Measurements from ENCODE around the gene PLCB1.
A peak's percentile ranks its signal among the peaks of the same experiment; 100 is the strongest.

Gene PLCB1

GRCh38 chr20:8129211-8129976, 2.7 kb upstream of the PLCB1 start:
- H3K9me3 ChIP-seq (ENCODE audit: control insufficient read depth in 1 of 2, low read length in 2 of 2) = no peaks in the 10 kb centered on the region
- H3K27me3 ChIP-seq (ENCODE audit: low read depth, low read length) = no peaks in the 10 kb centered on the region
- H3K4me1 ChIP-seq (ENCODE audit: control insufficient read depth in 1 of 2, insufficient read depth in 2 of 2, low read length in 2 of 2) = peaks cover 0 to 14% of the 10 kb centered on the region in 2 donors
- H3K36me3 ChIP-seq (ENCODE audit: control insufficient read depth in 1 of 2, insufficient read depth in 2 of 2, low read length in 2 of 2) = no peaks in the 10 kb centered on the region
- no peak overlapping the region for H3K4me3 ChIP-seq (ENCODE audit: low read depth in 1 of 2, low read length in 2 of 2)
- H3K27ac ChIP-seq (ENCODE audit: low read length) = no peak overlapping the region

GRCh38 chr20:8130840-8131526, 1.1 kb upstream of the PLCB1 start:
- Histone ChIP-seq H3K4me3 (ENCODE audit: low read depth in 1 of 2, low read length in 2 of 2) (peak overlapping the region; percentile 59 to 79), H3K9me3 (ENCODE audit: control insufficient read depth in 1 of 2, low read length in 2 of 2) (no peaks in the 10 kb centered on the region), H3K36me3 (ENCODE audit: control insufficient read depth in 1 of 2, insufficient read depth in 2 of 2, low read length in 2 of 2) (no peaks in the 10 kb centered on the region), H3K27ac (ENCODE audit: low read length) (peak overlapping the region; percentile 68), H3K27me3 (ENCODE audit: low read depth, low read length) (no peaks in the 10 kb centered on the region), H3K4me1 (ENCODE audit: control insufficient read depth in 1 of 2, insufficient read depth in 2 of 2, low read length in 2 of 2) (peaks cover 0 to 19% of the 10 kb centered on the region in 2 donors)

- Histone ChIP-seq H3K9me3 (ENCODE audit: control insufficient read depth in 1 of 2, low read length in 2 of 2) (no peaks in the 10 kb centered on the region), H3K27me3 (ENCODE audit: low read depth, low read length) (no peaks in the 10 kb centered on the region), H3K27ac (ENCODE audit: low read length) (peak overlapping the region; percentile 27), H3K4me3 (ENCODE audit: low read depth in 1 of 2, low read length in 2 of 2) (peak overlapping the region; percentile 67 to 79), H3K36me3 (ENCODE audit: control insufficient read depth in 1 of 2, insufficient read depth in 2 of 2, low read length in 2 of 2) (no peaks in the 10 kb centered on the region), H3K4me1 (ENCODE audit: control insufficient read depth in 1 of 2, insufficient read depth in 2 of 2, low read length in 2 of 2) (peaks cover 0 to 16% of the 10 kb centered on the region in 2 donors)
Measured at GRCh38 chr20:8132484-8133309, 631 bp downstream of the PLCB1 start.

DNA sequence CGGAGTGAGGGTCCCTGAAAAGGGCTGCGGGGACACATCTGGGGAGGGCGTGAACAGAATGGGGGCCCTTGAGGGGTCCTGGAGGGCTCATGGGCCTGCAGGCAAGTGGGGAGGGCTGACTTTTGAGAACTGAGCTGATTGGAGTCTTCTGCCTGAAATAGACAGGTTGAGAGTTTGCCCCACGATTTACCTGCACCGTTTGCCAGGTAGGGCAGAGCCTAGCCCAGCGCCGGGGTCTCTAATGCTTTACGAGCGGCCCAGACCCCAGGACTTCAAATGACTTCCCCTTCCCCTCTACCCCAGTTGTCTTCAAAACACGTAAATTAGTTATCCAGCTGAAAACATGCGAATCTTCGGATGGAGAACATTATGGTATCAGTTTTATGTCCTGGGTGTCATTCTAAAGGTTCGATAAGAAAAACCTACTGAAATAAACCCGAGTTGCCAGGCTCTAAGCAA, 1.3 kb downstream of the PLCB1 start:
- Histone ChIP-seq H3K4me1 (ENCODE audit: control insufficient read depth in 1 of 2, insufficient read depth in 2 of 2, low read length in 2 of 2) (peaks cover 0 to 10% of the 10 kb centered on the region in 2 donors), H3K9me3 (ENCODE audit: control insufficient read depth in 1 of 2, low read length in 2 of 2) (no peaks in the 10 kb centered on the region), H3K36me3 (ENCODE audit: control insufficient read depth in 1 of 2, insufficient read depth in 2 of 2, low read length in 2 of 2) (no peaks in the 10 kb centered on the region), H3K27me3 (ENCODE audit: low read depth, low read length) (no peaks in the 10 kb centered on the region), H3K27ac (ENCODE audit: low read length) (peak overlapping the region; percentile 27), H3K4me3 (ENCODE audit: low read depth in 1 of 2, low read length in 2 of 2) (peak overlapping the region; percentile 67 to 79)

DNA sequence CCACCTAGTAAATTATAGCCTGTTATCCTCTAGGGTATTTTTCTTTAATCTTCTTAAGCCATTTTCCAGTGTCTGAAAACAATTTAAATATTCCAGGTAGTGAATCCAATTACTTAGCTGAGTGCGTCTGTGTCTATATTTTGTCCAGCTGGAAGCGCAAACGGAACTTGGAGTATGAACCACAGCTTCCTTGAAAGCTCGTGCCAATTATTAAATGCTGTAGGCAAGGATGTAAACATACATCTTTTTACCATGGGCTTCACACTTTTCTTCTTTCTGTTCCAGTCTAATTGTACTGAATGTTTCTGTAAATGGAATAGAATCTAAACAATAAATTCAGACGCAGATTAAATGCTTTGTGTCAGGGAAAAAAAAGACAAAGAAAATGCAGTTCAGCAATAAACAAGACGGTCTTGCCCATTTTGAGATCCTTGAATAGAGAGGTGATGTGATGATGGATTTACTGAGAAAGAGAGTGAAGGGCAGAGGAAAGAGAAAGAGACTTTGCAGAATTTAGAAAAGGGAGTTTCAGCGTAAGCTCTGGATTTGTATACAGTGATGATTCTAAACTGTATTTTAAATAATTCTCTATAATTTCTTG, 1.9 kb downstream of the PLCB1 start:
- Histone ChIP-seq H3K27ac (ENCODE audit: low read length) (no peak overlapping the region), H3K27me3 (ENCODE audit: low read depth, low read length) (no peaks in the 10 kb centered on the region), H3K36me3 (ENCODE audit: control insufficient read depth in 1 of 2, insufficient read depth in 2 of 2, low read length in 2 of 2) (no peaks in the 10 kb centered on the region), H3K9me3 (ENCODE audit: control insufficient read depth in 1 of 2, low read length in 2 of 2) (no peaks in the 10 kb centered on the region), H3K4me3 (ENCODE audit: low read depth in 1 of 2, low read length in 2 of 2) (peak overlapping the region; percentile 67 to 79), H3K4me1 (ENCODE audit: control insufficient read depth in 1 of 2, insufficient read depth in 2 of 2, low read length in 2 of 2) (peaks cover 0 to 5% of the 10 kb centered on the region in 2 donors)

DNA sequence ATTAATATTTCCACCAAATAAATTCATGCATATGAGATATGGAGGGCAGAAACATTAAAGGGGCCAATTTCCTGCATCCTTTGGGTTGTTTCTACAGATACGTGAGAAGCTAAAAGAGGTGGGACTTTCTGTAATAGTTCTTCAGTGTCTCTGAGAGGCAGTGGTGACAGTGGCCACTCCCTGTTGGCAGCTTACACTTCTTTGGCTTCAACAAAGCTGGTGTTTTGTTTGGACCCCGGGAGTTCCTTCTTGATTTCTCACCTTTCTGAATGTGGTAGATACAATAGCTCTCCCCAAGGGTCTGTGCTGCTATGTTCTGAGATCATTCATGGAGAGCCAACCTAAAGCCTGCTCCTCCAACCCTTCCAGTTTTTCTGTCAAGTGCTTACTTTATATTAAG, 7.8 kb downstream of the PLCB1 start:
- Histone ChIP-seq H3K4me3 (ENCODE audit: low read depth in 1 of 2, low read length in 2 of 2) (no peak overlapping the region), H3K27me3 (ENCODE audit: low read depth, low read length) (no peaks in the 10 kb centered on the region), H3K27ac (ENCODE audit: low read length) (no peak overlapping the region), H3K36me3 (ENCODE audit: control insufficient read depth in 1 of 2, insufficient read depth in 2 of 2, low read length in 2 of 2) (no peaks in the 10 kb centered on the region), H3K4me1 (ENCODE audit: control insufficient read depth in 1 of 2, insufficient read depth in 2 of 2, low read length in 2 of 2) (peaks cover 0 to 11% of the 10 kb centered on the region in 2 donors), H3K9me3 (ENCODE audit: control insufficient read depth in 1 of 2, low read length in 2 of 2) (no peaks in the 10 kb centered on the region)

GRCh38 chr20:8143474-8143873, 11.4 kb downstream of the PLCB1 start:
- H3K27ac ChIP-seq (ENCODE audit: low read length) = no peak overlapping the region

GRCh38 chr20:8144282-8145245, 12.5 kb downstream of the PLCB1 start:
- Histone ChIP-seq H3K4me3 (ENCODE audit: low read depth in 1 of 2, low read length in 2 of 2) (no peak overlapping the region), H3K27me3 (ENCODE audit: low read depth, low read length) (no peaks in the 10 kb centered on the region), H3K4me1 (ENCODE audit: control insufficient read depth in 1 of 2, insufficient read depth in 2 of 2, low read length in 2 of 2) (peaks cover 0 to 25% of the 10 kb centered on the region in 2 donors), H3K27ac (ENCODE audit: low read length) (no peak overlapping the region), H3K36me3 (ENCODE audit: control insufficient read depth in 1 of 2, insufficient read depth in 2 of 2, low read length in 2 of 2) (no peaks in the 10 kb centered on the region), H3K9me3 (ENCODE audit: control insufficient read depth in 1 of 2, low read length in 2 of 2) (no peaks in the 10 kb centered on the region)

More at GRCh38 chr20:8143474-8143873, 11.4 kb downstream of the PLCB1 start:
- H3K4me3 ChIP-seq (ENCODE audit: low read depth in 1 of 2, low read length in 2 of 2) = no peak overlapping the region
- H3K4me1 ChIP-seq (ENCODE audit: control insufficient read depth in 1 of 2, insufficient read depth in 2 of 2, low read length in 2 of 2) = peaks cover 0 to 18% of the 10 kb centered on the region in 2 donors
- H3K9me3 ChIP-seq (ENCODE audit: control insufficient read depth in 1 of 2, low read length in 2 of 2) = no peaks in the 10 kb centered on the region
- no peaks in the 10 kb centered on the region for H3K27me3 ChIP-seq (ENCODE audit: low read depth, low read length)
- H3K36me3 ChIP-seq (ENCODE audit: control insufficient read depth in 1 of 2, insufficient read depth in 2 of 2, low read length in 2 of 2) = no peaks in the 10 kb centered on the region

- Histone ChIP-seq H3K27me3 (ENCODE audit: low read depth, low read length) (no peaks in the 10 kb centered on the region), H3K36me3 (ENCODE audit: control insufficient read depth in 1 of 2, insufficient read depth in 2 of 2, low read length in 2 of 2) (no peaks in the 10 kb centered on the region), H3K4me3 (ENCODE audit: low read depth in 1 of 2, low read length in 2 of 2) (no peak overlapping the region), H3K27ac (ENCODE audit: low read length) (no peak overlapping the region), H3K4me1 (ENCODE audit: control insufficient read depth in 1 of 2, insufficient read depth in 2 of 2, low read length in 2 of 2) (peaks cover 0 to 29% of the 10 kb centered on the region in 2 donors), H3K9me3 (ENCODE audit: control insufficient read depth in 1 of 2, low read length in 2 of 2) (no peaks in the 10 kb centered on the region)
Measured at GRCh38 chr20:8145246-8146168, 13.4 kb downstream of the PLCB1 start.
